Suprapubic skin (tissue), 4 donors: Measurements from ENCODE around the gene ZBED1. TPM values are rescaled to one million over a fixed set of nuclear protein-coding genes. Genes with fewer than 3 reads are reported as not detected.
"Not testable (repeated sequence)": the region's sequence is repeated elsewhere in the genome, so short reads cannot be mapped to it uniquely, and the experiment has no call there.

Experiments
- DNase-seq, 2 donors: peaks; one replicate each; pipeline ENCODE4 v3.0.0-alpha.2; 2019; ENCODE audit warnings: low spot score in 2 of 2
- H3K27ac ChIP-seq: fragments of 200-600 bp; sonication (generic); one replicate; pipeline ENCODE4 v1.5.1; 2019
- H3K27me3 ChIP-seq: fragments of 200-600 bp; sonication (generic); one replicate; pipeline ENCODE4 v1.5.1; 2019
- H3K36me3 ChIP-seq: fragments of 200-600 bp; sonication (generic); one replicate; pipeline ENCODE4 v1.5.1; 2019
- H3K4me1 ChIP-seq: fragments of 200-600 bp; sonication (generic); one replicate; pipeline ENCODE4 v1.5.1; 2019
- H3K4me3 ChIP-seq: fragments of 200-600 bp; sonication (generic); one replicate; pipeline ENCODE4 v1.5.1; 2019; ENCODE audit warnings: mild to moderate bottlenecking
- H3K9me3 ChIP-seq: fragments of 200-600 bp; sonication (generic); one replicate; pipeline ENCODE4 v1.5.1; 2019
- EP300 ChIP-seq: sonication (generic); formaldehyde crosslinking; IDR thresholded peaks from one replicate; pipeline ENCODE4 v1.6.1; 2017; ENCODE audit warnings: antibody characterized with exemption
- POLR2A ChIP-seq, 2 donors: fragments of 450-650 bp; IDR thresholded peaks; one replicate each; pipeline ENCODE4 v1.6.1; 2017; ENCODE audit warnings: antibody characterized with exemption in 2 of 2, mild to moderate bottlenecking in 2 of 2, moderate library complexity in 2 of 2
- POLR2AphosphoS5 ChIP-seq, 3 donors: sonication (generic); formaldehyde crosslinking; IDR thresholded peaks; one replicate each; pipeline ENCODE4 v1.6.1; 2017; ENCODE audit warnings: antibody characterized with exemption in 3 of 3
- WGBS: methylation state at CpG from one replicate; pipeline ENCODE4 v1.1.5; 2018; 5-methylcytosine and 5-hydroxymethylcytosine counted together
- total RNA-seq, 4 donors: library from RNA; depleted of rRNA; stranded (reverse); fragments of >200 nt; gene quantifications; one replicate each; pipeline ENCODE4 v1.1.0, GENCODE V29; 2016
- TF ChIP-seq, protein P1 (sequence below), 2 donors: fragments of 200-600 bp in 1 of 2; fragments of 450-650 bp in 1 of 2; sonication (generic) in 1 of 2; IDR thresholded peaks; one replicate each; pipeline ENCODE4 v1.5.1; 2016 to 2019; ENCODE audit warnings: antibody characterized with exemption in 2 of 2, mild to moderate bottlenecking in 1 of 2, moderate library complexity in 1 of 2

The ZBED1 gene
- total RNA-seq, 4 donors from 2014 or later, result 41.5 to 67.3 (median 55.1) TPM

DNA sequence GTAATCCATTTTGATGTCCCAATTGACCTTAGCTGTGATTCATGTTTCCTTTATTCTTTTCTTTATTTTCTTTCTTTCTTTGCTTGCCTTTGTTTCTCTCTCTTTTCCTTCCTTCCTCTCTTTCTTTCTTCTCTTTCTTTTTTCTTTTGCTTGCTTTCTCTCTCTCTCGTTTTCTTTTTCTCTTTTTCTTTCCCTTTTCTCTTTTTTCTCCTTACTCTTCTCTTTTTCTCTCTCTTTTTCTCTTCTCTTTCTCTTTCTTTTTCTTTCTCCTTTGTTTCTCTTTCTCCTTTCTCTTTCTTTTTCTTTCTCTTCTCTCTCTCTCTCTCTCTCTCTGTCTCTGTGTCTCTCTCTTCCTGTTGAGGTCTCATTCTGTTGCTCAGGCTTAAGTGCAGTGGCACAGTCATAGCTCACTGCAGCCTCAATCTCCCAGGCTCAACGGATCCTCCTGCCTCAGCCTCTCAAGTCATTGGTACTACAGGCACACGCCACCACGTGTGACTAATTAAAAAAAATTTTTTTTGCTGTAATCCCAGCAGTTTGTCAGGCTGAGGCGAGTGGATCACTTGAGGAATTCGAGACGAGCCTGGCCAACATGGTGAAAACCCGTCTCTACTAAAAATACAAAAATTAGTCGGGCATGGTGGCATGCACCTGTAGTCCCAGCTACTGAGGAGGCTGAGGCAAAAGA is 8.0 kb upstream of the ZBED1 start:
- 76% methylated on average over 9 of the region's 9 CpGs for WGBS
- H3K36me3 ChIP-seq, result no peaks in the 10 kb centered on the region
- H3K27ac ChIP-seq, result no peak overlapping the region
- no peak for DNase-seq
- no peaks in the 10 kb centered on the region for H3K27me3 ChIP-seq
- no peaks in the 10 kb centered on the region for H3K4me1 ChIP-seq
- TF ChIP-seq POLR2AphosphoS5 (IDR thresholded peaks at IDR 0.05) (no peak), EP300 (no peak), POLR2A (IDR thresholded peaks at IDR 0.05) (no peak)
- TF ChIP-seq, protein P1, sequence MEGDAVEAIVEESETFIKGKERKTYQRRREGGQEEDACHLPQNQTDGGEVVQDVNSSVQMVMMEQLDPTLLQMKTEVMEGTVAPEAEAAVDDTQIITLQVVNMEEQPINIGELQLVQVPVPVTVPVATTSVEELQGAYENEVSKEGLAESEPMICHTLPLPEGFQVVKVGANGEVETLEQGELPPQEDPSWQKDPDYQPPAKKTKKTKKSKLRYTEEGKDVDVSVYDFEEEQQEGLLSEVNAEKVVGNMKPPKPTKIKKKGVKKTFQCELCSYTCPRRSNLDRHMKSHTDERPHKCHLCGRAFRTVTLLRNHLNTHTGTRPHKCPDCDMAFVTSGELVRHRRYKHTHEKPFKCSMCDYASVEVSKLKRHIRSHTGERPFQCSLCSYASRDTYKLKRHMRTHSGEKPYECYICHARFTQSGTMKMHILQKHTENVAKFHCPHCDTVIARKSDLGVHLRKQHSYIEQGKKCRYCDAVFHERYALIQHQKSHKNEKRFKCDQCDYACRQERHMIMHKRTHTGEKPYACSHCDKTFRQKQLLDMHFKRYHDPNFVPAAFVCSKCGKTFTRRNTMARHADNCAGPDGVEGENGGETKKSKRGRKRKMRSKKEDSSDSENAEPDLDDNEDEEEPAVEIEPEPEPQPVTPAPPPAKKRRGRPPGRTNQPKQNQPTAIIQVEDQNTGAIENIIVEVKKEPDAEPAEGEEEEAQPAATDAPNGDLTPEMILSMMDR (IDR thresholded peaks at IDR 0.05), result no peak
- H3K4me3 ChIP-seq, result no peak overlapping the region
- H3K9me3 ChIP-seq, result no peaks in the 10 kb centered on the region

DNA sequence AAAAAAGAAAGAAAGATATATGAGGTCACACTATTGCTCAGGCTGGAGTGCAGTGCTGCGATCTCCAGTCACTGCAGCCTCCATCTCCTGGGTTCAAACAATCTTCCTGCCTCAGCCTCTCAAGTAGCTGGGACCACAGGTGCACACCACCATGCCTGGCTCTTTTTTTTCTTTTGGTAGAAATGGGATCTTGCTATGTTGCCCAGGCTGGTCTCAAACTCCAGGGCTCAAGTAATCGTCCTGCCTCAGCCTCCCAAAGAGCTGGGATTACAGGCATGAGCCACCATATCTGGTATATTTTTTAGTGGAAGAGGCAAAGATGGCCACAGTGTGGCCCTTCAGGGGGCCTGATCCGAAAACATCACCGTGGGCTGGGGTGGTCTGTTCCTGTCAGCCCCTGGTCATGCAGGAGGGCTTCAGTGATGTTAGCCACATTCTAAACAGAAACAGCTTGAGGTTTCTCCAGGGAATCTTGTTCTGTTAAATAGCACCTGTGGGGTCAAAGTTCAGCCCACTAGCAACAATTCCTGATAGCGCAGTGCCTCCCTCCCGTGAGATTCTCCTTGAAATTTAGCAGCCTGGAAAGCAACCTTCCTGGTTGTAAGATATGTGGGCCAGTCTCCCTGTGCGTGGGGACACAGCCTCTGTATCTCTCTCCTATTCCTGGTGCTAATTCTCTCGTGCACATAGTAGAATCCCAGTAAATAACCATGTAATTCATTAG is 7.3 kb upstream of the ZBED1 start:
- Histone ChIP-seq H3K27ac (no peak overlapping the region), H3K27me3 (no peaks in the 10 kb centered on the region), H3K9me3 (no peaks in the 10 kb centered on the region), H3K36me3 (no peaks in the 10 kb centered on the region), H3K4me1 (no peaks in the 10 kb centered on the region), H3K4me3 (no peak overlapping the region)
- 60% methylated on average over 8 of the region's 8 CpGs for WGBS
- no peak for TF ChIP-seq POLR2A (IDR thresholded peaks at IDR 0.05)
- no peak for TF ChIP-seq POLR2AphosphoS5 (IDR thresholded peaks at IDR 0.05)
- TF ChIP-seq, protein P1 (IDR thresholded peaks at IDR 0.05), result no peak
- TF ChIP-seq EP300, result no peak
- peak in 1 of 2 donors; percentile 24 for DNase-seq

DNA sequence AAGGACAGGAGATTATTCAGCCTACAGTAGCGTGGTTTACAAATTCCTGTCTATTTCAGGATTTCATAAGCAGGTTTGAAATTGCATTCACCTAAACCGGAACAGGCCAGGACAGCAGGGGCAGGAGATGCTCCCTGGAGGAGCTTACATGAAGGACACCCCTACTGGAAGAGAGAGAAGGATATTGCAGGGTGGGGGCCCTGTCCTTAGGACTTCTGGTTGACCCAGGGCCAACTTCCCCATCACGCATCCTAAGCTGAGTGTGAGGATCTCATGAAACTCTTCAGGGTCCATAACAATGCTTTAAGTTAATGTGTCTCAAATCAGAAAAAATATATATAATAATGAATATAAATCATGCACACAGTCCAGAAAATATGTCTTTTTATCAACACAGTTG is 6.4 kb upstream of the ZBED1 start:
- H3K27me3 ChIP-seq, result no peaks in the 10 kb centered on the region
- H3K9me3 ChIP-seq, result no peaks in the 10 kb centered on the region
- DNase-seq, result no peak
- no peak overlapping the region for H3K4me3 ChIP-seq
- 87% methylated on average over 3 of the region's 3 CpGs for WGBS
- H3K27ac ChIP-seq, result no peak overlapping the region
- H3K4me1 ChIP-seq, result peaks cover 7% of the 10 kb centered on the region
- H3K36me3 ChIP-seq, result no peaks in the 10 kb centered on the region
- TF ChIP-seq, protein P1 (IDR thresholded peaks at IDR 0.05), result no peak
- TF ChIP-seq POLR2AphosphoS5 (IDR thresholded peaks at IDR 0.05), result no peak
- TF ChIP-seq POLR2A (IDR thresholded peaks at IDR 0.05), result no peak
- TF ChIP-seq EP300, result no peak

DNA sequence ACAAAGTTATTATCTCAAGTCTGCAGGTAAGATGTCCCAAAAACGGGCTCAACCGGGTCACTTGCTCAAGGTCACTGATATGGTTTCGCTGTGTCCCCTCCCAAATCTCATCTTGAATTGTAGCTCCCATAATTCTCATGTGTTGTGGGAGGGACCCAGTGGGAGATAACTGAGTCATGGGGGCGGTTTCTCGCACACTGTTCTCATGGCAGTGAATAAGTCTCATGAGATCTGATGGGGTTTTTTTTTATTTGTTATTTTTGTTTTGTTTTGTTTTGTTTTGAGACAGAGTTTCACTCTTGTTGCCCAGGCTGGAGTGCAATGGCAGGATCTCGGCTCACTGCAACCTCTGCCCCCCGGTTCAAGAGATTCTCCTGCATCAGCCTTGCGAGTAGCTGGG is 4.6 kb upstream of the ZBED1 start:
- not testable (repeated sequence) for H3K27ac ChIP-seq, H3K36me3 ChIP-seq, H3K9me3 ChIP-seq, H3K4me3 ChIP-seq, DNase-seq, H3K27me3 ChIP-seq
- WGBS, result 90% methylated on average over 8 of the region's 8 CpGs
- peaks cover 13% of the 10 kb centered on the region for H3K4me1 ChIP-seq

DNA sequence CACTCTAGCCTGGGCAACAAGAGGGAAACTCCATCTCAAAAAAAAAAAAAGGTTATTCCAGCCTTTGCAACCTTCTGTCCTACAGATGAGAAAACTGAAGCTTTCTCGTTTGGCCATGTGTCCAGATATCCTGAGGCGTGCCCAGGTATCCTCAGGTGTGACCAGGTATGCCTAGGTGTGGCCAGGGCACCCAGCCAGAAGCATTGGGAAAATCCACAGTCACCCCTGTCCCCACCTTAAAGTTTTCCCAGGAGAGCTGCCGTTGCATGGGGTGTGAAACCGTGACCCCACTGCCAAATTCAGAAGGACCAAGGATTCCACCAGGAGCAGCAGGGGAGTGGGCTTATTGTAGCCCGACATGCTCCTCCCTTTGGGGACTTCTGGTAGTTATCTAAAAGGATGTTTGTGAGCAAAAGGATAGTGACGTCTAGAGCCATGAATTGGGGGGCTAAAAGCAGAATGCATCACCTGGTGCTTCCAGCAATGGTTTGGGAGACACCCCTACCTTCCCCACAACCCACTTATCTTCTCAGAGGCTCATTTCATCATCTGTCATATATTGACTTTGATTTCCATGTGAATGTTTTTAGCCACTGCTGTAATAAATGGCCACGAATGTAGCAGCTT is 4.0 kb upstream of the ZBED1 start:
- WGBS, result 75% methylated on average over 7 of the region's 7 CpGs
- Histone ChIP-seq H3K9me3 (no peaks in the 10 kb centered on the region), H3K36me3 (no peaks in the 10 kb centered on the region), H3K4me3 (no peak overlapping the region), H3K4me1 (peaks cover 14% of the 10 kb centered on the region), H3K27me3 (no peaks in the 10 kb centered on the region), H3K27ac (no peak overlapping the region)
- no peak for DNase-seq
- TF ChIP-seq EP300 (no peak), POLR2A (IDR thresholded peaks at IDR 0.05) (no peak), POLR2AphosphoS5 (IDR thresholded peaks at IDR 0.05) (no peak)
- TF ChIP-seq, protein P1 (IDR thresholded peaks at IDR 0.05), result no peak
